Measurements from ENCODE around the gene OLIG2.

- TF ChIP-seq USF1 (CRISPR knock-in tag; IDR thresholded peaks at IDR 0.05), result no peak
- TF ChIP-seq NFE2L1 (CRISPR knock-in tag; IDR thresholded peaks at IDR 0.05), result no peak
- no peak for TF ChIP-seq NFYB (CRISPR knock-in tag; conservative IDR thresholded peaks at IDR 0.05; ENCODE audit: low read depth)
Measured at GRCh38 chr21:33058957-33059356, 33.2 kb downstream of the OLIG2 start.
